Stimulated activated naive CD4-positive, alpha-beta T cell treated with Interleukin-2 at 50 U/mL for 16 hours (primary cell): ENCODE measurements around the gene PRR18.
A peak's percentile ranks its signal among the peaks of the same experiment; 100 is the strongest.
"Not testable (repeated sequence)": the region's sequence is repeated elsewhere in the genome, so short reads cannot be mapped to it uniquely, and the experiment has no call there.

Source experiments
- DNase-seq: peaks from one replicate; lab custom pipeline; 2025; lab: John Stamatoyannopoulos, UW

The PRR18 gene, protein sequence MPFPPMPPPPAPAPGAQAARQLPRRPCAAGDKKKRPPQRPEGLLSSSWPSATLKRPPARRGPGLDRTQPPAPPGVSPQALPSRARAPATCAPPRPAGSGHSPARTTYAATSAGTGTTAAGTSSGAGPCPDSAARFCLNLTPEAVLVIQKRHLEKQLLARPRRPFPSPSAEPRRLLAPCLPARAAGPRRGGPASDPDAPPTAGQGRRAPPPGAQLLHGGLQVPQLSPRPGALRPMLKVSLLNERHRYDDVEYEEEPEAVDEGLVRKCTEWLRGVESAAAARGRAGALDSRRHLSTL

DNA sequence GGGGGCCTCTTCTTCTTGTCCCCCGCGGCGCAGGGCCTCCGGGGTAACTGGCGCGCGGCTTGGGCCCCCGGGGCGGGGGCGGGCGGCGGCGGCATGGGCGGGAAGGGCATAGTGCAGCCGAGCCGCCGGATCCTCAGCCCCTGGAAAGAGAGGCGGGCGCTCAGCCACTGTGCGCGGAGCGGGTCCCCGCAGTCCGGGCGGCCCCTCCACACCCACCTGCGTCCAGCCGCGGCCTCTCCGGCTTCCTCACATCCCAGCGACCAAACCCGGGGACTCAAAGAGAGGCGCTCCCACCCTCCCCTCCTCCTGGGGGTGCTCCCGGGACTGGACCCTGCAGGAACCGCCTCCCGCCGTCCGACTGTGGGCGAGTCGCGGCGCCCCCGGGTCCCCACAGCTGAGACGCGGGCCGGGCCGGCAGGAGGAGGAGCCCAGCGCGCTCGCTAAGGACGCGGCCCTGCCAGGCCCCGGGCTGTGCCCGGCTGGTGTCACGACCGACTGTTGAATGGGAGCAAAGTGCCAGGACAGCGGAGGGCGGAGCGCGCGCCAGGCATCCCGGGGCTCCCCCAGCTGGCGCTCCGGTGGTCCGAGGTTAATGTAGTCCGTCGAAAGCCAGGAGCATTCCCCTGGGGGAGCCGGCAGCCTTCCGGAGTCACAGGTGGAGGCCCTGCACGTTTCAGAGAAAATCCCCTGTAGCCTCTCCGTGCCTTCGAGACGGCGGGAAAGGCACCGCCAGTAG lies at the start of gene PRR18:
PRR18 (minus strand) TSS at position 360 of the 736 bp plus-strand sequence; CDS start at position 110, 250 bp downstream.
- DNase-seq: no peak

DNA sequence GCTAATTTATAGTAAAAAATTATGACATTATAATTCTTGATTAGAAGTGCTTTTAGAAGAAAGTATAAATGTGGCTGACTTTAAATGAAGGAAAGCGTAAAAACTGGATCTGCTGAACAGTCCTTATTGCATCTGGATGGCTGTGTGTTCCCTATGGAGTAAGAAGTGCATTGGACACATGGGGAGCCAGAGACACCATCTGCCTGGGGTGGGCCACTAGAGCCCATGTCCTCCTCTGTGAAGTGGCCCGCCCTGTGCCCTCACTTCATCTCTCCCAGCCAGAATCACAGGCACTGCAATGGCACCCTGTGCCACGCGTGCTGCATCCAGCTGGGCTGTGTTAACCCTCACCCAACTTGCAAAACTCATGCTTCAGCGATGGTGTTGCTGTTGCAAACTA lies 47.4 kb upstream of the PRR18 start:
- no peak for DNase-seq

DNA sequence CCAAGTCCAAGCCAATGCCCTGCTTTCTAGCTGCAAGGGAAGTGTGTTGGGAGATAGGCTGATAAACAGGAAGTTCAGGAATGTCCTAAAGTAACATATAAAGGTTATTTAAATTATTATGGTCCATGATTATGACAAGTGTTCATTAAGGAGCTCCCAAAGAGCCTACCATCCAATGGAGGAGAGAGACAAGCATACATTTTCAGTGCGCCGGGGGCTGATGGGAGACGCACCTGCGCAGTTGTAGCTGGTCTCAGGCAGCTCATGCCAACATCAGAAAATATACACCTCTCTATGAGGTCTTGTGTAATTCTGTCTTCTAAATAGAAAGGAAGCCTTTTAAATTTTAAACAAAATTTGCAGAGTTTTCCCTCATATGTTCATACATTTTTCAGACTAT lies 46.8 kb upstream of the PRR18 start:
- DNase-seq: no peak

DNA sequence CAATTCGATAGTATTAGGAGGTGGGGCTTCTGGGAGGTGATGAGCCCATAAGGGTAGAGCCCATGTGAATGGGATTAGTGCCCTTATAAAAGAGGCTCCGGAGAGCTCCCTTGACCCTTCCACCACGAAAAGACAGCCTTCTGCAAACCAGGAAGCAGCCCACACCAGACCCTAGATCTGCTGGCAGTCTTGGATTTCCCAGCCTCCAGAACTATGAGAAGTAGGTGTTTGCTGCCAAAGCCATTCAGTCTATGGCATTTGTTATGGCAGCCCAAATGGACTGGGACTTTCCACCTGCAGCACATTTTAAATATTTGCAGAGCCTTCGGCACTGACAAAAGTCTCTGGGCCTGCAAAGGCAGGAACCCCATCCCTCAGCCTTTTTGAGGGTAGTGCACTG lies 46.0 kb upstream of the PRR18 start:
- no peak for DNase-seq

DNA sequence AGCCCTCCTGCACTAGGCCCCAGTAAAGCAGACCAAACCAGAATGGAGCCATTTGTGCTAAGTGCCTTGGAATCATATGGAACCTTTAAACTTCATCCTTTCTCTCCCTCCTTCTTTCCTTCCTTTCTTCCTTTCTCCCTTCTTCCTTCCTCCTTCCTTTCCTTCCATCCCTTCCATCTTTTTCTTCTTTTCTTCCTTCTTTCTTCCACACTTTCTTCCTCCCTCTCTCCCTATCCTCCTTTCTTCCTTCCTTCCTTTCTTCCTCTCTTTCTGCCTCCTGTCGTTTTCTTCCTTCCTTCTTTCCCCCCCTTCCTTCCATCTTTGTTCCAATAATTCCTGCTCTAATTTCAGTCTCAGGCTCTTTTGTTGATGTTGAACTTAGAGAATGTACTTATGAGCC lies 45.3 kb upstream of the PRR18 start:
- DNase-seq: no peak

DNA sequence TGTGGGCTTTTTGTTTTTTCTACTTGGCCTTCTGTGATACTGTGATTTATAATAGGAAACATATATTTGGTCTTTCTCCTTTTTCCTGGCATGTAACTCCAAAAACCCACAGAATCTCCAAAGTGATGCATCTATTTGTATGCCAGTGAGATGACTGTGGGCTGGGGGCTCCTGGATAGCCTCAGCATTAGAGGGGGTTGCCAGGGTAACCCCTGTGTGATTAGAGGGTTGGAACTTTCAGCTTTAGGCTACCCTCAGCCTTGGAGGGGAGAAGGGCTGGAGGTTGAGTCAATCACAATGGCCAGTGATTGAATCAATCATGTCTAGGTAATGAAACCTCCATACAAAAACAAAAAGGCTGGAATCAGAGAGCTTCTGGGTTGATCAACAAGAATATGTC lies 44.7 kb upstream of the PRR18 start:
- DNase-seq: no peak

DNA sequence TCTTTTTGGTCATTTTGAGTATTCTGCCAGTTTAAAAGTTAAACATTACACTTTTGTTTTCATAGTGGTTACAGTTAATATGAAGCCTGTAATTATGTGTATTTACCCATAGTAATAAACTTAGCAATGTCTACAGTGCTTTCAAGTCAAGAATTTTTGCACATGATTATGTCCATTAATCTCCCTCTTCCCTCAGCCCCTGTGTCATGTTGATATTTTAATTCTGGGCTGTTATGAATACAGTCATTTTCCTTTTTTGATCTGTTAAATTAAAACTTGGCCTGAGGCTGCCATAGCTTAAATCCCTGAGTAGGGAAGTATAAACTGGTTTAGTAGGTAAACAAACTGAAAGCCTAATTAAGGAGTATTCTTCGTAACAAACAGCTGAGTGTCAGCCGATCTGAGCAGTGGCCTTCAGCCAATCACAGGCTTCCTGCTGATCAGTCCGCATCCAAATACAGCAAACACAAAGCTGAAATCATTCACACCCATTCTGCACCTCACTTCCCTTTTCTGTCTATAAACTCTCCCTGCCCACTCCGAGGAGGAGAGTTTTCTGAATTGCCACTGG lies 43.6 kb upstream of the PRR18 start:
- DNase-seq: no peak

DNA sequence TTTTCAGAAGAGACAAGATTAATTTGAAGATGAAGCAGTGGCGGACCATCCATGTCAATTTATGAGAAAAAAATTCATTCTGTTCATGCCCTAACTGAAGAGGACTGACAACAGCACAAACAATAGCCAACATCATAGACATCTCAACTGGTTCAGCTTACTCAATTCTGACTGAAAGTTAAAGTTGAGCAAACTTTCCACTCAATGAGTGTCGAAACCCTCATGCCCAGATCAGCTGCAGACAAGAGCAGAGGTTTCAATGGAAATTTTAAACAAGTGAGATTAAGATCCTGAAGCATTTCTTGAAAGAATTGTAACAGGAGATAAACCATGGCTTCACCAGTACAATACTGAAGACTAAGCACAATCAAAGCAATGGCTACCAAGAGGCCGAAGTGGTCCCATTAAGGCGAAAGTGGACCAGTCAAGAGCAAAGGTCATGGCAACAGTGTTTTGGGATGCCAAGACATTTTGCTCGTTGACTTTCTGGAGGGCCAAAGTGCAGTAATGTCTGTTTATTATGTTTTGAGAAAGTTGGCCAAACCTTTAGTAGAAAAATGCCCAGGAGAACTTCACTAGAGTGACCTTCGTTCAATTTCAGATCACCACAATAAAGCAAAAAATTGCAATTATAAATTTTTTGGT lies 40.2 kb upstream of the PRR18 start:
- no peak for DNase-seq

DNA sequence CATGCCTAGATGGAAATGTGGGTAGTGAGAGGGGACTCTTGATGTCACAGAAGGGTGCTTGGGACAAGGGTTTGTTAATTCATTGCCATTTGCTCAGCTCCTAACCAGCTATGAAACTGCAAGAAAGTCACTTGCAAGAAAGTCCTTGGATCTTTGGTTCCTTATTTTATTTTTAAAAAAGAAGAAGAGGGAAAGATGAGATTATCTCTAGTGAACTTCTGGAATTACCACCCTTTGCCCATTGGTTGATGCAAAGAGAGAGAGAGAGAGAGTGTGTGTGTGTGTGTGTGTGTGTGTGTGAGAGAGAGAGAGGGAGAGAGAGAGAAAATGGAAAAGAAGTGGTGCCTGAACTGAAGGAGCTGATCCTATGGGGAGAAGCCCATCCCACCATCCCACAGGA lies 38.8 kb upstream of the PRR18 start:
- no peak for DNase-seq

DNA sequence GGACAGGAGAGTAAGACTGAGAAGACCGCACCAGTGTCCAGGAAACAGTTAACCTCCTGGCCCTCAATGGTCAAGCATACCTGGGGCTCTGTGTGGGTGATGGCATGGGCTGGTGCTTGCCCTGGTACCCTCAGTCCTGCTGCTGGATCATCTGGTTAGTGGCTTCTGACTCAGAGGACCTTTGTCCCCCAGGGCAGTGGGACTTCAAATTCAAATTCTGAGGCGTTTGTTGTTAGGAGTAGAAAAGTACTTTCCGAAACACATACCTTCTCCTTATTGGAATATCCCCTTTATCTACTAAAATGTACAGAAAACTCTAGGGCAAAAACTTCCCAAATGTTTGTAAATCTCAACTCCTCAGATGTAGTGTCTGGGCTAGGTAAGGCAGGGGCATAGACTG lies 38.3 kb upstream of the PRR18 start:
- no peak for DNase-seq

DNA sequence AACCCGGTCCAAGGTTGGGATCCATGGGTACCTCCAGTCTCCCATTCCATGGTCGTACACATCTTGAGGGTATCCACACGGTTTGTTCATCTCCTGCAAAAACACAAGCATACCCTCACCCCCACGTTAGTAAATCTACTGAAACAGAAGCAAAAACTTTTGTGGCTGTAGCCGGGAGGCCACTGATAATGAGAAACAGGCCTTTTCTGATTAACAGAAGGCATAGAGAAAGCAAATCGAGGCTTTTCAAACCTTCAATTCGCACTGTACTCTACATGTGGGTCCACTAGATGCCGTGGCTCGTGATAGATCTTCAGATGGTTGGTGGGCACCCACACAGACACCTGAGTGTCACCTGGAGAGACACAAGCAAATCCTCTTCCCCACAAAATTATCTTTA lies 37.5 kb upstream of the PRR18 start:
- DNase-seq: not testable (repeated sequence)

DNA sequence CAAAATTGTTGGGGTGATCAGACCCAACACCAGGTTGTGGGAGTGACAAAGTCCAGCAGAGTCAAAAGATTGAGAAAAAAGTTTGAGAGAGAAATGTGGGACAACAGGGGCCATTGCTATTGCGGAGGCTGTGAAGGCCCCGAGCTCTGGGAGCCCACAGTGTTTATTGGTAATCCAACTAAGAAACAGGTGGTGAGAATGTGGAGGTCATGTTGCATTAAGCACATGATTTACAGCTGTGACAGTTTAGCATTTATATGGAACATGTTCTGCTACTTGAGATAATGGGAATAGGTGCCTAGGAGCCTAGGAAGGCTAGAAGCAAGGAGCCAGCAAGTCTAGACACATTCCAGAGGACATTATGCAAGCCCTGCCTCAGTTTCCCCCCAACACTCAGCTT lies 36.7 kb upstream of the PRR18 start:
- DNase-seq: not testable (repeated sequence)

DNA sequence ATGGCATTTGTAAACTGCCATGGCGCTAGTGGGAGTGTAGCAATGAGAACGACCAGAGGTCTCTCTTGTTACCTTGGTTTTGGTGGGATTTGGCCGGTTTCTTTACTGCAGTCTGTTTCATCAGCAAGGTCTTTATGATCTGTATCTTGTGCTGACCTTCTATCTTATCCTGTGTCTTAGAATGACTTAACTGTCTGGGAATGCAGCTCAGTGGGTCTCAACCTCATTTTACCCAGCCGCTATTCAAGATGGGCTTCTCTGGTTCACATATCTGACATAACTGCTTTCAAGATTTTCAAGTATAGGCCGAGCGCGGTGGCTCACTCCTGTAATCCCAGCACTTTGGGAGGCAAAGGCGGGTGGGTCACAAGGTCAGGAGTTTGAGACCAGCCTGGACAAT lies 36.0 kb upstream of the PRR18 start:
- no peak for DNase-seq

DNA sequence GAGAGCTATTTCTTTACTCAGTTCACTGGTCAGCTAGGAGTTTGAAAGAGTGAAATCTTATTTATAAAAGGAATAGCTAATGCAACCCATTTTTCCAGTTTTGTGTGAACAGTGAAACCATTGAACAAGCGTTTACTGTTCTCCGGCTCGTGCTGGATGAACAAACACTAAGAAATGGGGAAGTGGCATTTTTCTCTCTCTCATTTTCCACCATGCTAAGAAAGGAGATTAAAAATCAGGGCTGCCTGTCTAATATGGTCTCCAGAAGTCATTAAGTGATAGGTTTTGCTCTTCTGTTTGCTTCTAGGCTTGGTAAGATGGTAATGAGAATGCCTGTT lies 34.9 kb upstream of the PRR18 start:
- DNase-seq: no peak

DNA sequence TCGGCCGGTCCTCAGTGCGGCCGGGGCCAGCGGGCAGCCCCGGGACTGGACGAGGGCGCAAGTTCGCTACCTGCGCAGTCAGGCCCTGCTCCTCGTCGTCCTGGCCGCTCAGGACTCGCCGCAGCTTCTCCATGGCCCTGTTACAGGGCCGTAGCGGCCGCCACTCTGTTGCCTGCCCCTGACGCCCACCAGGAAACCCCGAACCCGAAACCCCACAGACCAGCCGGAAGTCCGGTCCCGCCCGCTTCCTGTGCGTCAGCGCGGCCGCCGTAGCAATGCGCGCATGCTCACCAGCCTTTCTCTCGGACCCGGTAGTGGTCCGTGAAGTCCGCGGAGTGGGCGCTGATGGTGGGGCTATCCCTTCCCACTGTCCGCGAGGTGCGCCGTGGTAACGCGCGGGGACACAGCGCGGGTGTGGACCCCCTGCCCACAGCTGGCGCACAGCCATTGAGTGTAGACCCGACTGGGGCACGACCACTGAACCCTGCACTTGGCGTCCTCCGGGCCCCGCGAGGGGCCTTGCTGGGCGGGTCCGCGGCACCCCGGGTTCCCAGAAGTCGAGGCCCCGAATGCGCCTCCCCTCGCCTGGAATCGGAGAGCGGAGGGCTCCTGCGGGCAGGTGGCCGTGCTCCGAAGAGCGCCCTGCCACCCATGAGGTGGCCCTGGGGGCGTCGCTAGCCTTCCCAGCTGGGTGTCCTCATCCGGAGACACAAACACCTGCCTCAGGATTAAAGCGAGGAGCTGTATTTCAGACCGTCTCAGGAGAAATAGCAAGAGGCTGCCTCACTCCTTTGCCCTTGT lies 34.4 kb upstream of the PRR18 start, which contains the start of gene SFT2D1:
SFT2D1 (minus strand) TSS at position 197 of the 801 bp plus-strand sequence; CDS start at position 133, 64 bp downstream.
- DNase-seq: peak; percentile 71

DNA sequence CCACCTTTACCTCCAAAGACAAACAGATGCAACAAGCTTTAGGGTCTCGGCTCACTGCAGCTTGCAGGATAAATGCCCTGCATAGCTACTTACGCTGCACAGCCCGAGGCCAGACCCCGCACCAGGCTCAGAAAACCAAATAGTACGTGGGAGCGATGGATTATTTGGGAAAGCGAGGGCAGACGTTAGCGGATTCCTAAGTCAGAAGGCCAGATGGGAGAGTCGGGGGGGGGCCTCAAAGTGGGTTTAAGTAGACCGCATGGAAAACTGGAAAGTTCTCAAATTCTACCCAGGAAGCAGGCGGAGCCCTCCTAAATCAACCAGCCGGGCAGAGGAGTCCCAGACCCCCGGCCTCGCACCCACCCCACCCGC lies 33.8 kb upstream of the PRR18 start:
- no peak for DNase-seq

DNA sequence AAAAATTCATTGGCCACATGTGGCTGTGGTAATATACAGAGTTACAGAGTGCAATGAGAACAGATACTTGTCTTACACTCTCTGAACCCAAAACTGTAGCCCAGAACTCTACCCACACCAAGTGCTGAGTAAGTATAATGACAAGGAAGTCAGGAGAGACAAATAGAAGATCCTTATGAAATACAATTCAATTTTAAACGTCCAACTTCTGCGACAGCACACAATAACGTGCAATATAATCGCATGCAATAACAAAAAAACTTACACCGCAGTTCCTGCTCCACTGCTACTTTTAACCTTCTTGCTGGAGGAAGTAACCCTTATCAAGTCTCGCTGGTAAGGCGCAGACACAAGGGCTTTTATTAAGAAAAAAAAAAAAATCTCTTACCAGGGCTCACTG lies 33.3 kb upstream of the PRR18 start:
- no peak for DNase-seq

DNA sequence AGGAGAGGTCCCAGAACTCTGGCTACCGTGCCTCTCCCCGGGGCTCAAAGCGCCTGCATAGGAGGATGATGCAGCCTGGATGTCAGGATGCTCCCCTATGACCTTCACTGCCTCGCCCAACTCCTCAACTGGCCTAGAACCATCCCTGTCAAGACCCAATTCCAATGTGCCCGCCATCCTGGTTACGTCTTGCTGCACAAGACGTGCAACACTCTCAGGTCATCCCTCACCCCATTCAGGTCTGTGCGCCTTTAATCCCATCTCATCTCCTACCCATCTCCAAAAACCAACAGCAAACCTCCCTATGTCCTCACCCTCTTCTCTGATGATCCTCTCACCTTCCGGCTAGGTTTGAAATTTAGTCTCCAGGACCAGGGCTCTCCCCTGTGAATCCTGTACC lies 30.7 kb upstream of the PRR18 start:
- no peak for DNase-seq

DNA sequence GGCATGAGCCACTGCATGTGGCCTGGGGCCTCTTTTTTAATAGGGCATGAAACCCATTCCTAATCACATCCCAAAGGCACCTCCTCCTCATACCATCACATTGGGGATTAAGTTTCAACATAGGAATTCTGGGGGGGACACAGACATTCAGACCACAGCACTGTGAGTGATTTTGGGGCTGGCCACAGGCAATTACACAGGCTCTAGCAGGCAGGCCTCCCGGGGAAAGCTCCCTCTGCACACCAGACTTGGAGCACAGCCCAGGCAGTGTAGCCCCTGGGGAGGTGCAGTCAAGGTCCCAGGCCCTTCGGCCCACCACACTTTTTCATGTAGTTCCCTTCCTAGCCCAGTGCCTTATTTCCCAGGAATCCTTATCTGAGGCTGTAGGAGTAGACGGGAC lies 28.7 kb upstream of the PRR18 start:
- no peak for DNase-seq

DNA sequence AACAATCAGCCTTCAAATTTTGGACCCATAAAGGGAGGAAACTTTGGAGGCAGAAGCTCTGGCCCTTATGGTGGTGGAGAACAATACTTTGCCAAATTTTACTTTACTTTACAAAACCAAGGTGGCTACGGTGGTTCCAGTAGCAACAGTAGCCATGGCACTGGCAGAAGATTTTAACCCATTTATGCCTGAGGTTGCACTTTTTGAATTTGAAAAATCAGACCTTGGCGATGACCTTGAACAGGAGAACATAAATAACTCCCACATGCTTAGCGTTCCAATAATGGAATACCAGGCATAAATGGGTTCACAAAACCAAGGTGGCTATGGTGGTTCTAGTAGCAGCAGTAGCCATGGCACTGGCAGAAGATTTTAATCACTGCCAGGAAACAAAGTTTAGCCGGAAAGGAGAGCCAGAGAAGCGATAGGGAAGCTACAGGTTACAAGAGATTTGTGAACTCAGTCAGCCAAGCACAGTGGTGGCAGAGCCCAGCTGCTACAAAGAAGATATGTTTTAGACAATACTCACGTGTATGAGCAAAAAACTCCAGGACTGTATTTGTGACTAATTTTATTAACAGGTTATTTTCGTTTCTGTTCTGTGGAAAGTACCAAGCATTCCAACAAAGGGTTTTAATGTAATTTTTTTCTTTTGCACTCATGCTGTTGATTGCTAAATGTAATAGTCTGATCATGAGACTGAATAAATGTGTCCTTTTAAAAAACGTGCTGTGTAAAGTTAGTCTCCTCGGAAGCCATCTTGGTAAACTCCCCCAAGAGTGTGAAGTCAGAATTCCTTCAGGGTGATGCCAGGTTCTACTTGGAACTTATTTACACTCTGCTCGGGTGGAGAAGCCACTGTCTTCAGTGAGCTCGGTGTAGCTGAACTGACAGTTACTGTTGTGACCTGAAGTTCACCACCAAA lies 27.4 kb upstream of the PRR18 start:
- no peak for DNase-seq

DNA sequence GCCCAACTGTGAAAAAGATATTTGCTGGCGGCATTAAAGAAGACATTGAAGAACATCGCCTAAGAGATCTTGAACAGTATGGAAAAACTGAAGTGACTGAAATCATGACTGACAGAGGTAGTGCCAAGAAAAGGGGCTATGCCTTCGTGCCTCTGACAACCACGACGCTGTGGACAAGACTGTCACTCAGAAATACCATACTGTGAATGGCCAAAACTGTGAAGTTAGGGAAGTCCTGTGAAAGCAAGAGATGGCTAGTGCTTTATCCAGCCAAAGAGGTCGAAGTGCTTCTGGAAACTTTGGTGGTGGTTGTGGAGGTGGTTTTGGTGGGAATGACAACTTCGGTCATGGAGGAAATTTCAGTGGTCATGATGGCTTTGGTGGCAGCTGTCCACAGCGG lies 26.7 kb upstream of the PRR18 start:
- DNase-seq: no peak
